RWPE2 (cell line): ENCODE measurements around the gene AGTRAP.

Experiments
- ATAC-seq: fragments of 200-7000 bp; cut with Tn5 transposase; 3 replicates; pipeline ENCODE4 v1.9.1; 2021; ENCODE audit warnings: low read depth
- DNase-seq: peaks from one replicate; pipeline ENCODE4 v3.0.0-alpha.2; 2020; ENCODE audit warnings: low spot score
- H3K27ac ChIP-seq: fragments of 450-650 bp; 2 replicates; pipeline ENCODE4 v1.5.1; 2017; ENCODE audit warnings: mild to moderate bottlenecking; ENCODE audit not compliant: poor library complexity, severe bottlenecking
- H3K27me3 ChIP-seq: fragments of 250-450 bp; sonication (Bioruptor Pico); 2 replicates; pipeline ENCODE4 v1.5.1; 2021; ENCODE audit warnings: mild to moderate bottlenecking, moderate library complexity; ENCODE audit not compliant: insufficient read depth, poor library complexity, severe bottlenecking
- H3K36me3 ChIP-seq: fragments of 250-450 bp; sonication (Bioruptor Pico); 2 replicates; pipeline ENCODE4 v1.5.1; 2020; ENCODE audit warnings: low read depth, mild to moderate bottlenecking, moderate library complexity
- H3K4me1 ChIP-seq: fragments of 250-450 bp; sonication (Bioruptor Pico); 2 replicates; pipeline ENCODE4 v1.5.1; 2021; ENCODE audit warnings: mild to moderate bottlenecking, moderate library complexity; ENCODE audit not compliant: insufficient read depth, poor library complexity, severe bottlenecking
- H3K4me3 ChIP-seq: fragments of 250-450 bp; sonication (Bioruptor Pico); 2 replicates; pipeline ENCODE4 v1.5.1; 2021; ENCODE audit warnings: mild to moderate bottlenecking, moderate library complexity; ENCODE audit not compliant: severe bottlenecking
- H3K9me3 ChIP-seq: fragments of 250-450 bp; sonication (Bioruptor Pico); 2 replicates; pipeline ENCODE4 v1.5.1; 2021; ENCODE audit warnings: mild to moderate bottlenecking, moderate library complexity; ENCODE audit not compliant: severe bottlenecking
- CTCF ChIP-seq: fragments of 450-650 bp; IDR thresholded peaks from one replicate; pipeline ENCODE4 v1.5.1; 2017; ENCODE audit warnings: mild to moderate bottlenecking, moderate library complexity; ENCODE audit not compliant: poor library complexity, severe bottlenecking

Gene AGTRAP

GRCh38 chr1:11712285-11712684 is 23.7 kb upstream of the AGTRAP start:
- H3K36me3 ChIP-seq = no peaks in the 10 kb centered on the region
- H3K4me1 ChIP-seq = no peaks in the 10 kb centered on the region
- no peak for ATAC-seq
- H3K9me3 ChIP-seq = no peaks in the 10 kb centered on the region
- H3K4me3 ChIP-seq = no peak overlapping the region
- TF ChIP-seq CTCF = no peak
- H3K27ac ChIP-seq = no peak overlapping the region
- no peaks in the 10 kb centered on the region for H3K27me3 ChIP-seq
- no peak for DNase-seq

GRCh38 chr1:11713095-11713494 is 22.8 kb upstream of the AGTRAP start:
- ATAC-seq = no peak
- no peaks in the 10 kb centered on the region for H3K9me3 ChIP-seq
- no peaks in the 10 kb centered on the region for H3K27me3 ChIP-seq
- H3K4me3 ChIP-seq = no peak overlapping the region
- no peaks in the 10 kb centered on the region for H3K36me3 ChIP-seq
- no peaks in the 10 kb centered on the region for H3K4me1 ChIP-seq
- no peak for DNase-seq
- no peak for TF ChIP-seq CTCF
- no peak overlapping the region for H3K27ac ChIP-seq

- H3K27me3 ChIP-seq = no peaks in the 10 kb centered on the region
- no peaks in the 10 kb centered on the region for H3K36me3 ChIP-seq
- ATAC-seq (no peak), DNase-seq (no peak)
- no peak overlapping the region for H3K4me3 ChIP-seq
- no peaks in the 10 kb centered on the region for H3K9me3 ChIP-seq
- H3K4me1 ChIP-seq = no peaks in the 10 kb centered on the region
- no peak for TF ChIP-seq CTCF
- H3K27ac ChIP-seq = no peak overlapping the region
These were observed 20.9 kb upstream of the AGTRAP start for GRCh38 chr1:11714831-11715575.

DNA sequence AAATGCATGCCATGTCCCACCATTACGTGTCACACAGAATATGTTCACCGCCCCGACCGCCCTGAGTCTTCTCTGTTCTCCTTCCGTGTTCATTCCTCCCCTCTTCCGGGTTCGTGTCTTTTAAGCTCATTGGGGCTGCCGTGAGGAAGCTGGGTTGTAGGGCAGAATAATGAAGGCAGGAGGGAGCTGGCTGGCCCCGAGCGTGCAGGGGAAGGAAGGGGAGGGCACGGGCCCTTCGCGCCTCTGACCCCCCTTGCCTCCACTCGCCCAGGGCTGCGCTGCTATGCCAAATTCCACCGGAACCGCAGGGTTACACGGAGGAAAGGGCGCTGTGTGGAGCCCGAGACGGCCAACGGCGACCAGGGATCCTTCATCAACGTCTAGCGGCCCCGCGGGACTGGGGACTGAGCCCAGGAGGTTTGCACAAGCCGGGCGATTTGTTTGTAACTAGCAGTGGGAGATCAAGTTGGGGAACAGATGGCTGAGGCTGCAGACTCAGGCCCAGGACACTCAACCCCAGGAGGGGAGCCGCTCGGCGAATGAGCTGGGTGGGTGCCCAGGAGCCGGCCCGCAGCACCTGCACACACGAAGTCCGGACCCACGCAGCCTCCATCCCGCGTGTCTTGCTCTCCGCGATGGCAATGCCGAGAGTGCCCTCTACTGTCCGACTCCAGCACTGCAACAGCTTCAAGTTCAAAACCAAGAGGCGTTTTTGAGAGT is 16.5 kb upstream of the AGTRAP start:
- no peak overlapping the region for H3K27ac ChIP-seq
- no peaks in the 10 kb centered on the region for H3K9me3 ChIP-seq
- peak; percentile 95 for TF ChIP-seq CTCF
- H3K4me3 ChIP-seq = peak overlapping the region; percentile 9
- DNase-seq (no peak), ATAC-seq (peak; percentile 49)
- no peaks in the 10 kb centered on the region for H3K27me3 ChIP-seq
- no peaks in the 10 kb centered on the region for H3K36me3 ChIP-seq
- no peaks in the 10 kb centered on the region for H3K4me1 ChIP-seq

DNA sequence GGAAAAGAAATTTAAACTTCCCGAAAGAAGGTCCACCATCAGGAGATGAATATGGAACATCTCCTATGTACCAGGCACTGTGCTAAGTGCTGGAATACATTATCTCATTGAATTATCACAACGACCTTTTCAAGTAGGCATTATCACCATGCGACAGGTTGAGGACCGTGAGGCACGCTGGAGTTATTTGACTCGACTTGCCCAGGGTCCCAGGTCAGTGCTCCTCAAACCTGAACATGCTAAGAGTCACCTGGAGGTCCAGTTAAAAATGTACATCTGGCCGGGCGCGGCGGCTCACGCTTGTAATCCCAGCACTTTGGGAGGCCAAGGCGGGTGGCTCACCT is 15.9 kb upstream of the AGTRAP start:
- no peak overlapping the region for H3K4me3 ChIP-seq
- no peaks in the 10 kb centered on the region for H3K27me3 ChIP-seq
- TF ChIP-seq CTCF = peak; percentile 67
- no peak overlapping the region for H3K27ac ChIP-seq
- ATAC-seq = no peak
- no peak for DNase-seq
- no peaks in the 10 kb centered on the region for H3K4me1 ChIP-seq
- no peaks in the 10 kb centered on the region for H3K9me3 ChIP-seq
- H3K36me3 ChIP-seq = no peaks in the 10 kb centered on the region
